GM21526 (cell line): ENCODE measurements around the gene RILPL2.
"Not testable (repeated sequence)": the region's sequence is repeated elsewhere in the genome, so short reads cannot be mapped to it uniquely, and the experiment has no call there.

ENCODE experiments used
- ATAC-seq: cut with Tn5 transposase; IDR thresholded peaks from one replicate; pipeline ENCODE4 v1.9.1; 2021; ENCODE audit warnings: moderate library complexity; ENCODE audit not compliant: unreplicated experiment, low FRiP score

The RILPL2 gene

DNA sequence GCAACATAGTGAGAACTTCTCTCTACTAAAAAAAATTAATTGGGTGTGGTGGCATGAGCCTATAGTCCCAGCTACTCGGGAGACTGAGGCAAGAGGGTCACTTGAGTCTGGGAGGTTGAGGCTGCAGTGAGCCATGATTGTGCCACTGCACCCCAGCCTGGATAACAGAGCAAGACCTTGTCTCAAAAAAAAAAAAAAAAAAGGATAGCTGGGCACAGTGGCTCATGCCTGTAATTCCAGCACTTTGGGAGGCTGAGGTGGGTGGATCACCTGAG lies 15.7 kb upstream of the RILPL2 start:
- not testable (repeated sequence) for ATAC-seq

DNA sequence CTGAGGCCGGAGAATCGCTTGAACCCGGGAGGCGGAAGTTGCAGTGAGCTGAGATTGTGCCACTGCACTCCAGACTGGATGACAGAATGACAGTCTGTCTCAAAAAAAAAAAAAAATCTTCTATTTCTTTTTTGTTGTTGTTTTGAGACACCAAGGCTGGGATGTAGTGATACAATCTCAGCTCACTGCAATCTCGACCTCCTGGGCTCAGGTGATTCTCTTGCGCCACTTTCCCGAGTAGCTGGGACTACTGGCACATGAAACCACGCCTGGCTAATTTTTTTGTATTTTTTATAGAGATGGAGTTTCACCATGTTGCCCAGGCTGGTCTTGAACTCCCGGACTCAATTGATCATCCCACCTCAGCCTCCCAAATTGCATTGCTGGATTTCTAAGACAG lies 14.2 kb upstream of the RILPL2 start:
- no peak for ATAC-seq

DNA sequence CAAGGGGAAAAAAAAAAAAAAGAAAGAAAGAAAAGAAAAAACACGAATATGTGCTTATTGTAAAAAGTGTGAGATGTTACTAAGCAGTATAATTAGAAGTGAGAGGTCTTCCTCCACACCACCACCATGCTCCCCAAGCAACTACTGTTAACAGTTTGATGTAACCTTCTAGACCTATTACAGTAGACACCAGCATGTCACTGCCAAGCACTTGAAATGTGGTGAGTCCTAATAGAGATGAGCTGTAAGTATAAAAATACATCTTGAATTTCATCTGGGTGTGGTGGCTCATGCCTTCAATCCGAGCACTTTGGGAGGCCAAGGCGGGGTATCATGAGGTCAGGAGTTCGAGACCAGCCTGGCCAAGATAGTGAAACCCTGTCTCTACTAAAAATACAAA lies 13.4 kb upstream of the RILPL2 start:
- no peak for ATAC-seq

DNA sequence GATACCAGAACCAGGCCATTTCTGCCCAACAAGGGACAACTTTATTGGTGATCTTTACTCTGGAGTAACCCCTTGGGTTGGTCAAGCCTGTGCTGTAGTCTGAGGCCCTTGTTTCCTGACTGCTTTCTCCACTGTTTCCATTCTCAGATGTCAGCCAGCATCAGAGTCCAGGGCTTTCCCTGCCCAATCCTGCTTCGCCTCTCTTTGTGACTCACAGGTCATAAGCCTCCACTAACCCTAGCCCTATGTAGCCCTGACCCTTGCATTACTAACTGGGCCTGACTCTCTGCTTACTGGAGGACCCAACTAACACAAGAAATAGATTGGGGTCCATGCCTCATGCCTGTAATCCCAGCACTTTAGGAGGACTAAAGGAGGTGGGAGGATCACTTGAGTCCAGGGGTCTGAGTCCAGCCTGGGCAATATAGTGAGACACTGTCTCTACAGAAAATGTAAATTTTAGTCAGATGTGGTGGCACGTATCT lies 12.8 kb upstream of the RILPL2 start:
- ATAC-seq = no peak

DNA sequence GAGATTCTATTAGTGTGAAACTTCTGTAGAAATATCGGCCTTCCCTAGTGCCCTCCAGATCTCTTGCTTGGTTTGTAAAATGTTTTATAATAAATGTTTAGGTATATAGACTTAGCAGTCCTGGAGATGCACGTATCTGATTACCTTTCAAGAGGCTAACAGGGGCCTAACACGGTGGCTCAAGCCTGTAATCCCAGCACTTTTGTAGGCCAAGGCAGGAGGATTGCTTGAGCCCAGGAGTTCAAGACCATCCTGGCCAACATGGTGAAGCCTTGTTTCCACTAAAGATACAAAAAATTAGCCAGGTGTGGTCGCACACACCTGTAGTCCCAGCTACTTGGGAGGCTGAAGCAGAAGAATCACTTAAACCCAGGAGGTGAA lies 9.8 kb upstream of the RILPL2 start:
- no peak for ATAC-seq

DNA sequence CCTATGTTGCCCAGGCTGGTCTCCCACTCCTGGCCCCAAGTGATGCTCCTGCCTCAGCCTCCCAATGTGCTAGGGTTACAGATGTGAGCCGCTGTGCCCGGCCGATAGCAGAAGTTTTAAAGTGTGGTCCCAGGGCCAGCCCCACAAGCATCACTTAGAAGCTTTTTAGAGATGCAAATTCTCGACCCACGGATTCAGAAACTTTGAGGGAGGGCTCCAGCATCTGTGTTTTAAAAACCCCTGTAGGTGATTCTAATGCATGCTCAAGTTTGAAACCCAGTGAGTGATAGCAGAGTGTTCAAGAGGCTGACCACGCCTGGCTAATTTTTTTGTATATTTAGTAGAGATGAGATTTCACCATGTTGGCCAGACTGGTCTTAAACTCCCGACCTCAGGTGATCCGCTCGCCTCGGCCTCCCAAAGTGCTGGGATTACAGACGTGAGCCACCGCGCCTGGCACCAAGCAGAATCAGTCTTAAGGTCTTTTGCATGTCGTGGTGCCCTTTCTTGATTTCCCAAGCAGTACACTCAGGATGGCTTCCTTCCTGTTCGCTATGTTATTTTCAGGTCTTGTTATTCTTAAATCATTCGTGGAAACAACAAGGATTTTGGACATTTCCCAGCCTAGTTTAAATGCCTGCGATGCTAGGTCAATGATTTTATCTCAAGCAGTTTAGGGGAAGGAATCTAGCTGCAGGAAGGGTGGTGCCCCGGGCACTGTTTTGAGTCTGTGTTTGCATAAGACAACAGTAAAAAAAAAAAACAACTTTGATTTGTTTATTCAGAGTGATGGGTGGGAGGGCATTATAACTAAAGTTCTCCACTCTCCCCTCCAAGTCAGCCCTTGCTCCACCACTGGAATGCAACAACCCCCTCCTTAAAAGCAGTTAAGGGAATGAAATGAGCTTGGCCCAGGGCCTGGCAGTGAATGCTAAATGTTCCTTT lies 9.2 kb upstream of the RILPL2 start:
- ATAC-seq = peak; percentile 33

DNA sequence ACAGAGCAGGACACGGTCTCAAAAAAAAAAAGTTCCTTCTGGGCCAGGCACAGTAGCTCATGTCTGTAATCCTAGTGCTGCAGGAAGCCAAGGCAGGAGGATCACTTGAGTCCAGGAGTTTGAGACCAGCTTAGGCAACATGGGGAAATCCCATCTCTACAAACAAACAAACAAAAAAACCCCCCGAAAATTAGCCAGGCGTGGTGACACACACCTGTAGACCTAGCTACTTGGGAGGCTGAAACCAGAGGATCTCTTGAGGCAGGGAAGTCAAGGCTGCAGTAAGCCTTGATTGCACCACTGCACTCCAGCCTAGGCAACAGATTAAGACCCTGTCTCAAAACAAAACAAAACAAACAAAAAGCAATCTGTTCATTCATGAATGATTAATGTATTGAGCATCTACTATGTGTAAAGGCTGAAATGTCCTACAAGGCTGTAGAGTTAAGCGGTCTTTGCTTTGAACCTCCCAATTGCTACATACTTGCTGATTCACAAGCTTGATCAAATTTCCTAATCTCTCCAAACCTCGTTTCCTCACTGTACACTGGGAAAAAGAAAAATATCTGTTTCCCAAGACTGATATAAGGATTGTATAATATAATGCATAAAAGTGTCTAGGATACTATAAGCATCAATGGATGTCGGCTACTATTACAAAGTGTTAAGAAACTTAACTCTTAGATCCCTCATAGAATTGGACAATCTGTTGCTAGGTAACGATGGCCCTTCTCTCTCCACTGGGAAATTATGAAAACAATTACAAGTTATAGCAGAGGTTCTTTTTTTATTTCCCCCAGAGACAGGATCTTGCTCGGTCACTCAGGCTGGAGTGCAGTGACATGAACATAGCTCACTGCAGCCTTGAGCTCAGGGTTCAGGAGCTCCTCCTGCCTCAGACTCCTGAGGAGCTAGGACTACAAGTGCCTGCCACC lies 7.9 kb upstream of the RILPL2 start:
- no peak for ATAC-seq

DNA sequence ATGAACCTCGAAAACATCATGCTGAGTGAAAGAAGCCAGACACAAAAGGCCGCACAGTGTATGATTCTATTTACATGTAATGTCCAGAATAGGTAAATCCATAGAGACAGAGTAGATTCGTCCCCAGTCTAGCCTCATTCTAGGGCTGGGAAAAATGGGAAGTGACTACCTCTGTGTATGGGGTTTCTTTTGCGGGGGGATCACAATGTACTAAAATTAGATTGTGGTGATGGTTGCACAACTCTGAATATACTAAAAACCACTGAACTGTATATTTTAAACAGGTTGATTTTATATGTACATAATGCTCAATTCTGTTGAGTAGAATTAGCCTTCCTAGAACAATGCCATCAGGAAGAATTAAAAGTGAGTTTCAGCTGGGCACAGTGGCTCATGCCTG lies 6.3 kb upstream of the RILPL2 start:
- no peak for ATAC-seq

DNA sequence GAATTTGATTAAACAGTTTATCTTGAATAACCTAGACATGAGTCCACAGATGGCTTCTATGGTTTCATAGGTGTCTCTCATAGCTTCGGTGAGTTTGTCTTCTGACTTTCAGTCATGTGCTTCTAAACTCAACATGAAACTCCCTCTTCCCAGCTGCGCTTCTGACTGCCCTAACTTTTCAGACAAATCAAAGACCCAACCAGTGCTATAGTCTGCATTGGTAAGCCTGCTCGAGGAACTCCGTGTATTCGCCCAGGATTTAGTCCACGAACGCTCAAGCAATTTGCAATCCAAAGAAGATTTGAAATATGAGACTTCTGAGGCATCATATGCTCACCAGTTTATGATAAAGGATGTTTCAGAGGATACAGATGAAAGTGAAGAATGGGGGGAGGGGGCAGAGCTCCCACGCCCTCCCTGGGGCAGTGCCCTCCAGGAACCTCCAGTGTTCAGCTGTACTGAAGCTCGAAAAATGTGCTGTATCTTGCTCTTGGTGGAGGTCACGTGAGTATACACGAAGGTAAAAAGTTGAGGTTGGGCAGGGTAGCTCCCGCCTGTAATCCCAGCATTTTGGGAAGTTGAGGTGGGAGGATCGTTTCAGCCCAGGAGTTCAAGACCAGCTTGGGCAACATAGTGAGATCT lies 5.2 kb upstream of the RILPL2 start:
- ATAC-seq = peak; percentile 46

DNA sequence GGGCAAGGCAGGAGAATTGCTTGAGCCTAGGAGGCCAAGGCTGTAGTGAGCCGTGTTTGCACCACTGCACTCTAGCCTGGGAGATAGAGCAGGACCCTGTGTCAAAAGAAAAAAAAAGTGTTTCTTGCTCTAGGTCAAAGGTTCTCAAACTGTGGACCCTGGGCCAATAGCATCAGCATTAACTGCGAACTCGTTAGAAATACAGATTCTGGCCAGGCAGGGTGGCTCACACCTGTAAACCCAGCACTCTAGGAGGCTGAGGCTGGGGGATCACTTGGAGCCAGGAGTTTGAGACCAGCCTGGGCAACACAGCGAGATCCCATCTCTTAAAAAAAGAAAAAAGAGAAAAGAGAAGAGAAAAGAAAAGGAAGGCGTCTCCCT lies 858 bp downstream of the RILPL2 start:
- ATAC-seq = no peak

DNA sequence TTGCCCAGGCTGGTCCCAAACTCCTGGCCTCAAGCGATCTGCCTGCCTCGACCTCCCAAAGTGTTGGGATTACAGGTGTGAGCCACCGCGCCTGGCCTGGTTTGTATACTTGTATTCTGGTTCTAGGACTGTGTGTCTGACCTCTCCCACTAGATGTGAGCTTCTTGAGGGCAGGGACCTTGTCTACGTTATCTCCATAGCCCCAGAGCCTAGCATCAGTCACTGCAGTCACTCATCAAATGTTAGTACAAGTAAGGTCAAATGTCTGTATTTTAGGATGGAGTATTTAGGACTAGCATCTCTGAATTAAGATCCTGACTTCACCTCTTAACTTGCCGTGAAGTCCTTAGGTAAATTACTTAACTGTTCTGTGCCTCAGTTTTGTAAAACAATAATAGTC lies 2.9 kb downstream of the RILPL2 start:
- no peak for ATAC-seq

DNA sequence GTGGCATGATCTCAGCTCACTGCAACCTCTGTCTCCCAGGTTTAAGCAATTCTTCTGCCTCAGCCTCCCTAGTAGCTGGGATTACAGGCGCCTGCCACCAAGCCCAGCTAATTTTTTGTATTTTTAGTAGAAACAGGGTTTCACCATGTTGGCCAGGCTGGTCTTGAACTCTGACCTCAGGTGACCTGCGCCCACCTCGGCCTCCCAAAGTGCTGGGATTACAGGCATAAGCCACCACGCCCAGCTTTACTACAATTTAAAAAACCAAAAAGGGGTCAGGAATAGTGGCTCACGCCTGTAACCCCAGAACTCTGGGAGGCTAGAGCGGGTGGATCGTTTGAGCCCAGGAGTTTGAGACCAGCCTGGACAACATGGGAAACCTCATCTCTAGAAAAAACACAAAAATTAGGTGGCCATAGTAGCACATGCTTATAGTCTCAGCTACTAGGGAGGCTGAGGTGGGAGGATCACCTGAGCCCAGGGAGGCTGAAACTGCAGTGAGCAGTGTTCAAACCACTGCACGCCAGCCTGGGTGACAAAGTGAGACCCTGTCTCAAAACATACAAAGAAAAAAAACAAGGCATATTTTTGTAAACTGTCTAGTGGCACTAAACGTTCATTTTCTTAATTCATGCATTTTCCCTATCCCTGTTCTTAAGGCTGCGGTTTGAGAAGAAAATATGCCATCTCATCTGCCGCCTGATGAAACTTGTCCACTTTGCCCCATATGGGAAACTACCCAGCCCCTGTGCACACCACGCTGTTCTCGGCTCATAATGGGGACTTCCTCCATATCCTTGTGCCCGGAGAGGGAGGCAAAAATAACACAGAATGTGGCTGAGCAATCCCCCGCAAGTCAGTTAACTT lies 4.3 kb downstream of the RILPL2 start:
- not testable (repeated sequence) for ATAC-seq

DNA sequence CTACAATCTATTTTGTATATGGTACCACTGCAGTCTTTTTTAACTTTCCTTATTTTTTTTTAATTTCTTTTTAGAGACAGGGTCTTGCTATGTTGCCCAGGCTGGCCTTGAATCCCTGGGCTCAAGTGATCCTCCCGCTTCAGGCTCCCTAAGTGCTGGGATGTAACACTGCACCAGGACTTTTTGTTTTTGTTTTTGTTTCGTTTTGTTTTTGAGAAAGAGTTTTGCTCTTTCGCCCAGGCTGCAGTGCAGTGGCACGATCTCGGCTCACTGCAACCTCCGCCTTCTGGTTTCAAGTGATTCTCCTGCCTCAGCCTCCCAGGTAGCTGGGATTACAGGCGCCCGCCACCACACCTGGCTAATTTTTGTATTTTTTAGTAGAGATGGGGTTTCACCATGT lies 7.4 kb downstream of the RILPL2 start:
- not testable (repeated sequence) for ATAC-seq

DNA sequence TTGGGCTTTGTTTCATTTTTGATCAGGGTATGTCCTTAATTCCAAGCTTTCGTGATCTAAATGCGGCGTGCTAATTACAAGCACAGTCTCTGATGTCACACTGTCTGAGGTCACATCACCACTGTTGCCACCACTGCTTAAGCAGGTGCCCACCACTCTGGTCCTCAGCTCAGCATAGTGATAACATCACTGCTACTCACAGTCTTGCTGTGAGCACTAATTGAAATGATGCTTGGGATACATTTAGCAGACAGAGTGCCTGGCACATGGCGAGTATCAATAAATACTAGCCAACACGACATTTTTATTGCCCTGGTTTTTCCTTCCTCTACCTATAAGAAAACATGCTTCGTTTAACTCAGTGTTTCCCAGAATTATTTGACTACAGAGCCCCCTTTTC lies 7.9 kb downstream of the RILPL2 start:
- ATAC-seq = no peak

DNA sequence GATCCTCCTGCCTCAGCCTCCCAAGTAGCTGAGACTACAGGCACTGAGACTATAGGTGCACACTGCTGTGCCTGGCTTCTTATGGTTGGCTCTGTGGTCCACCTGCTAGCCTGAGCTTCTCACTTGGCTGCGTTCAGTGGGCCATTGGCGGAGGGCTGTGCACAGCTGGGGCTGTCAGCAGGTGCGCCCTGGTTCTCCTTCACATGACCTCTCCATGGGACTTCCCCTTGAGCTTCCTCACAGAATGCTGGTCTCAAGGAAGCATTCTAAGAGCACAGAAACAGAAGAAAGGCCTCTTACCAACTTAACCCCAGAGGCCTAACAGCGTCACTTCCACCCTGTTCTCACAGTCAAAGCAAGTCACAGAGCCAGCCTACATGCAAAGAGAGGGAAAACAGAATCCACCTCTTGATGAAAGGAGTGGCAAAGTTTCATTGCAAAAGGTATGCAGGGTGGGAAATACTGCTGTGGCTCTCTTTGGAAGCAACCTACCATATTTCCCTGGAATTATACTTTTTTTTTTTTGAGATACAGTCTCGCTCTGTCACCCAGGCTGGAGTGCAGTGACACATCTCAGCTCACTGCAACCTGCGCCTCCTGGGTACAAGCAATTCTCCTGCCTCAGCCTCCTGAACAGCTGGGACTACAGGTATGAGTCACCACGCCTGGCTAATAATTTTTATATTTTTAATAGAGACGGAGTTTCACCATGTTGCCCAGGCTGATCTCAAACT lies 9.3 kb downstream of the RILPL2 start:
- ATAC-seq = peak; percentile 80

DNA sequence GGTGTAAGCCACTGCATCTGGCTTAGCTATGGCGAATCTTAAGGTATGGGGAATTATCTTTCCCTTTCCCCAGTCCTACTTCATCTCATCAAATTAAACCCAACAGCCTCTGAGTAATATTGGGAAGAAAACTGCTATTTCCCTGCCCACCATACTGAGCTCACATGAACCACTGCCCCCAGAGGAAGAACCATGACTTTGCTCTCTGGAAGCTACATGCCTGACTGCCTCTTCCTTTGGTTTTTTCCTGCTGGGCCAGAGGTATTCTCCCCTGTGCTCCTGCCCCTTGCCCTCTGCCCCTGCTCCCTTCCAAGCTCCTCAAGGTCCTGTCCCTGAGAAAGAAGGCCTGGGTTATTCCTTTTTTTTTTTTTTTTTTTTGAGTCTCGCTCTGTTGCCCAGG lies 15.2 kb downstream of the RILPL2 start:
- ATAC-seq = no peak

DNA sequence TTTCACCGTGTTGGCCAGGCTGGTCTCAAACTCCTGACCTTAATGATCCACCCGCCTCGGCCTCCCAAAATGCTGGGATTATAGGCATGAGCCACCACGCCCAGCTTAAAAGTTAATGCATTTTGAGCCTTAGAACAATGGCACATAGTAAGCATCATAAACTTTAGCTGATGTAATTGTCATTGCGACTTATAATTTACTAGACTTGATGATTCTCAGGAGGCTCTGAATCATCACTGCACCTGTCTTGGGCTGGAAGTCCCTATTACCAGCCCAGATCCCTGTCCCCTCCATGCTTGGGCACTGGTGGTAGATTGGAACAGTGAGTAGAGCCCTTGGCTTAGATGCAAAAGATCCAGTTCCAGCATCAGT lies 26.5 kb downstream of the RILPL2 start:
- ATAC-seq = no peak

DNA sequence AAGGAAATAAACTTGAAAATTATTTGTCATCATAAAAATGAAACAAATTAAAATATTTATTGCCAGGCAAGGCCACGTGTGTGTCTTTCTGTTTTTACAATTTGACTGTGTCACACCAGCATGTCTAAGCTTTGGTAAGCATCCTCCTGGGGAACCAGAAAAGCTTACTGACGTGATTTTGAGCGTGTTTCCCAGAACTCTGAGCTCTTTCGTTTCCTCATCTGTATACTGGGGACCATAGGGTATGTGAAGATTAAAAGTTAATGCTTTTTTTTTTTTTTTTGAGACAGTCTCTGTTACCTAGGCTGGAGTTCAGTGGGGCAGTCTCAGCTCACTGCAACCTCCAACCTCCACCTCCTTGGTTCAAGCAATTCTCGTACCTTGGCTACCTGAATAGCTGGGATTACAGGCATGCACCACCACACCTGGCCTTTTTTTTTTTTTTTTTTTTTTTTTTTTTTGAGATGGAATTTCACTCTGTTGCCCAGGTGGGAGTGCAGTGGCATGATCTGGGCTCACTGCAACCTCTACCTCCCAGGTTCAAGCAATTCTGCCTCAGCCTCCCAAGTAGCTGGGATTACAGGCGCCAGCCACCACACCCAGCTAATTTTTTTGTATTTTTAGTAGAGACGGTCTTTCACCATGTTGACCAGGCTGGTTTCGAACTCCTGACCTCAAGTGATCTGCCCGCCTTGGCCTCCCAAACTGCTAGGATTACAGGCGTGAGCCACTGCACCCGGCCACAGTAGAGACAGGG lies 27.0 kb downstream of the RILPL2 start:
- ATAC-seq = not testable (repeated sequence)

DNA sequence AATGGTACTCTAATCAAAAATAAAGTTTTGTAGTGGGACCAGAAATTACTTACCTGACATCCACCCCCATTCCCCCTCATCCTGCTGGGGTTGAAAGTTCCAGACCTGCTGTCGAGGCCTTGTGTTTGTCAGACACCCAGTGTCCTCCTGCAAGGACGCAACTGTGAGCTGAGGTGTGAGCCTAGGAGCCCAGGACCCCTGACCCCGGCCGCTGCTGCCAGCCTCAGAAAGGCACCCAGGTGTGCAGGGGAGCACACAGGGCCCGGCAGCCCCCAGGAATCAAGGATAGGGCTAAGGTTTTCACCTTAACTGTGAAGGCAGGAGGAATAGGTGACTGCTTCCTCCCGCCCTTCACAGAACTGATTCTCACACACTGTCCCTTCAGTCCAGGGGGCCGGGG lies 27.9 kb downstream of the RILPL2 start:
- ATAC-seq = not testable (repeated sequence)
